HG03460 (cell line): Measurements from ENCODE around the gene SLC49A3.
"Not testable (repeated sequence)": the region's sequence is repeated elsewhere in the genome, so short reads cannot be mapped to it uniquely, and the experiment has no call there.

Source experiments
- ATAC-seq: cut with Tn5 transposase; IDR thresholded peaks from one replicate; pipeline ENCODE4 v1.9.1; 2021; ENCODE audit not compliant: unreplicated experiment

SLC49A3 gene

GRCh38 chr4:722169-722725, 33.3 kb upstream of the SLC49A3 start:
- no peak for ATAC-seq

GRCh38 chr4:721261-722168, 32.6 kb upstream of the SLC49A3 start:
- ATAC-seq: no peak

- no peak for ATAC-seq
These were observed 31.3 kb upstream of the SLC49A3 start for GRCh38 chr4:720111-720860.

GRCh38 chr4:718460-718859, 29.5 kb upstream of the SLC49A3 start:
- no peak for ATAC-seq

GRCh38 chr4:717601-718320, 28.8 kb upstream of the SLC49A3 start:
- ATAC-seq: no peak

GRCh38 chr4:714087-714486, 25.1 kb upstream of the SLC49A3 start:
- no peak for ATAC-seq

- no peak for ATAC-seq
These were observed 24.1 kb upstream of the SLC49A3 start for GRCh38 chr4:712916-713632.

GRCh38 chr4:712093-712492, 23.1 kb upstream of the SLC49A3 start:
- ATAC-seq: no peak

GRCh38 chr4:710916-711315, 22.0 kb upstream of the SLC49A3 start:
- ATAC-seq: no peak

GRCh38 chr4:710116-710515, 21.2 kb upstream of the SLC49A3 start:
- no peak for ATAC-seq

GRCh38 chr4:709348-709747, 20.4 kb upstream of the SLC49A3 start:
- no peak for ATAC-seq

- no peak for ATAC-seq
These were observed 19.6 kb upstream of the SLC49A3 start for GRCh38 chr4:708631-708933.

GRCh38 chr4:707929-708630, 19.1 kb upstream of the SLC49A3 start:
- no peak for ATAC-seq

- no peak for ATAC-seq
These were observed 18.1 kb upstream of the SLC49A3 start for GRCh38 chr4:706834-707598.

- not testable (repeated sequence) for ATAC-seq
These were observed 17.2 kb upstream of the SLC49A3 start for GRCh38 chr4:706083-706633.

GRCh38 chr4:705278-706082, 16.5 kb upstream of the SLC49A3 start, which contains the start of gene PCGF3:
Gene PCGF3 (plus strand): TSS chr4:705832. CDS start chr4:733681, 27,849 bp downstream.
- ATAC-seq: peak; percentile 88

GRCh38 chr4:704971-705277, 16.0 kb upstream of the SLC49A3 start:
- no peak for ATAC-seq

GRCh38 chr4:704198-704891, 15.4 kb upstream of the SLC49A3 start:
- no peak for ATAC-seq
